A204.1 (cell line): ENCODE results near the gene ADCY1.

Experiments used
- FAIRE-seq: peaks from 2 replicates; lab custom pipeline; 2012; peaks lifted over from hg19 to GRCh38; lab: Jason Lieb, UNC

ADCY1 gene

GRCh38 chr7:45695249-45695995 lies 121.3 kb downstream of the ADCY1 start:
- no peak for FAIRE-seq

GRCh38 chr7:45696476-45696875 lies 122.3 kb downstream of the ADCY1 start:
- no peak for FAIRE-seq

GRCh38 chr7:45697576-45698136 lies 123.5 kb downstream of the ADCY1 start:
- no peak for FAIRE-seq

GRCh38 chr7:45698303-45699014 lies 124.3 kb downstream of the ADCY1 start:
- no peak for FAIRE-seq

- no peak for FAIRE-seq
Observed at GRCh38 chr7:45699015-45699309, 124.8 kb downstream of the ADCY1 start.

- no peak for FAIRE-seq
Observed at GRCh38 chr7:45699726-45700390, 125.7 kb downstream of the ADCY1 start.

GRCh38 chr7:45700556-45700955 lies 126.4 kb downstream of the ADCY1 start:
- no peak for FAIRE-seq

GRCh38 chr7:45701701-45702510 lies 127.7 kb downstream of the ADCY1 start:
- no peak for FAIRE-seq

GRCh38 chr7:45702751-45703150 lies 128.6 kb downstream of the ADCY1 start:
- no peak for FAIRE-seq

GRCh38 chr7:45703373-45703821 lies 129.2 kb downstream of the ADCY1 start:
- no peak for FAIRE-seq

- no peak for FAIRE-seq
Observed at GRCh38 chr7:45703911-45704682, 129.9 kb downstream of the ADCY1 start.

- FAIRE-seq = no peak
Observed at GRCh38 chr7:45704683-45705016, 130.5 kb downstream of the ADCY1 start.

- no peak for FAIRE-seq
Observed at GRCh38 chr7:45708046-45708950, 134.1 kb downstream of the ADCY1 start.

- FAIRE-seq = no peak
Observed at GRCh38 chr7:45709168-45710042, 135.2 kb downstream of the ADCY1 start.

GRCh38 chr7:45710271-45711160 lies 136.3 kb downstream of the ADCY1 start:
- FAIRE-seq = no peak

GRCh38 chr7:45711161-45711490 lies 137.0 kb downstream of the ADCY1 start:
- no peak for FAIRE-seq

GRCh38 chr7:45712057-45712689 lies 138.0 kb downstream of the ADCY1 start:
- FAIRE-seq = peak; percentile 100
